Measurements from ENCODE around the gene ZNF662. TPM values are rescaled to one million over a fixed set of nuclear protein-coding genes. Genes with fewer than 3 reads are reported as not detected.

ZNF662 gene
- total RNA-seq, 1 experiment from 2014 or later = not detected

GRCh38 chr3:42901073-42901415, 4.9 kb upstream of the ZNF662 start:
- no peak overlapping the region for H2BK15ac ChIP-seq (ENCODE audit: low read depth, low read length)
- no peak overlapping the region for H3K27ac ChIP-seq (ENCODE audit: insufficient read length, low read depth, low read length)
- H3K79me1 ChIP-seq (ENCODE audit: insufficient read depth, low read depth, low read length, poor library complexity, severe bottlenecking) = no peaks in the 10 kb centered on the region
- no peaks in the 10 kb centered on the region for H4K20me1 ChIP-seq (ENCODE audit: control insufficient read depth, insufficient read depth, insufficient read length)
- no peak overlapping the region for H4K8ac ChIP-seq (replicated peaks; ENCODE audit: insufficient read length, low read depth, low read length)
- no peak overlapping the region for H3K4me2 ChIP-seq (ENCODE audit: insufficient read depth, insufficient read length, low read length)
- Mint-ChIP-seq H3K4me3 (no peak overlapping the region), H3K9me3 (peaks cover 5 to 11% of the 10 kb centered on the region in 2 experiments; a peak in 4 of 5 replicates), H3K36me3 (ENCODE audit: insufficient read depth in 1 of 3, low read depth in 3 of 3) (peaks cover 0 to 6% (median 2%) of the 10 kb centered on the region in 3 experiments; a peak in 4 of 7 replicates), H3K27me3 (ENCODE audit: low read depth) (peaks cover 4% of the 10 kb centered on the region; the same call in 1 of the 2 replicates), H3K4me1 (peaks cover 12 to 13% of the 10 kb centered on the region in 2 experiments), H3K27ac (peak overlapping the region in 1 of 3 experiments; percentile 28; a peak in 1 of 7 replicates)
- no peak overlapping the region for H4K91ac ChIP-seq (ENCODE audit: insufficient read length, low read depth, low read length)
- H4K5ac ChIP-seq (ENCODE audit: insufficient read length, low read depth, low read length) = no peak overlapping the region
- no peak overlapping the region for H2BK20ac ChIP-seq (ENCODE audit: low read depth, low read length, poor library complexity, severe bottlenecking)
- H3K4me1 ChIP-seq (ENCODE audit: insufficient read depth, low read length) = no peaks in the 10 kb centered on the region; the same call in 1 of the 2 replicates
- no peaks in the 10 kb centered on the region for H3K9me3 ChIP-seq (ENCODE audit: control insufficient read depth, low read depth, low read length)
- no peak overlapping the region for H3K18ac ChIP-seq (ENCODE audit: insufficient read length, low read depth, low read length)
- no peak overlapping the region for H2BK120ac ChIP-seq (ENCODE audit: low read depth, low read length, poor library complexity, severe bottlenecking)
- no peaks in the 10 kb centered on the region for H3K79me2 ChIP-seq (ENCODE audit: insufficient read depth, low read length)
- no peak overlapping the region for H3K4ac ChIP-seq (ENCODE audit: low read depth, low read length)
- no peak for DNase-seq
- H3K23ac ChIP-seq (ENCODE audit: insufficient read length, low read depth, low read length) = no peak overlapping the region
- H3K56ac ChIP-seq (ENCODE audit: insufficient read length, low read depth, low read length) = no peak overlapping the region
- H3K23me2 ChIP-seq (ENCODE audit: insufficient read length, low read depth, low read length, poor library complexity, severe bottlenecking) = no peaks in the 10 kb centered on the region
- no peak overlapping the region for H3K14ac ChIP-seq (ENCODE audit: insufficient read depth, low read length)
- no peaks in the 10 kb centered on the region for H3K27me3 ChIP-seq (ENCODE audit: insufficient read depth, low read length)
- H3T11ph ChIP-seq (ENCODE audit: low read length) = no peak overlapping the region
- H3K9ac ChIP-seq (ENCODE audit: extremely low read depth, insufficient read length, low read length) = no peak overlapping the region
- H2BK5ac ChIP-seq (ENCODE audit: insufficient read length, low read length) = no peak overlapping the region
- no CpG with 5 or more reads among the region's 3 CpGs for WGBS (ENCODE audit: extremely low coverage, insufficient read length, low lambda C conversion rate)
- no peak for TF ChIP-seq CTCF (conservative IDR thresholded peaks at IDR 0.05)
- no peak overlapping the region for H2BK12ac ChIP-seq (ENCODE audit: insufficient read length, low read depth, low read length)
- no peak overlapping the region for H2AFZ ChIP-seq (ENCODE audit: low read length)
- H2AK5ac ChIP-seq (ENCODE audit: insufficient read length, low read length) = no peak overlapping the region

All from H9 (cell line).